Breast epithelium (tissue), 4 donors: ENCODE measurements around the gene CADPS2. TPM values are rescaled to one million over a fixed set of nuclear protein-coding genes. Genes with fewer than 3 reads are reported as not detected.

Experiments used
- DNase-seq, 2 donors: peaks; one replicate each; pipeline ENCODE4 v3.0.0-alpha.2; 2019; ENCODE audit warnings: low spot score in 2 of 2
- H3K27ac ChIP-seq, 2 donors: fragments of 200-600 bp; sonication (generic) in 1 of 2; one replicate each; pipeline ENCODE4 v1.5.1; 2016 to 2019; ENCODE audit warnings: mild to moderate bottlenecking in 1 of 2
- H3K27me3 ChIP-seq, 2 donors: fragments of 200-600 bp; sonication (generic) in 1 of 2; one replicate each; pipeline versions ENCODE4 v1.5.1 to v1.6.0; 2017 to 2019; ENCODE audit warnings: control low read depth in 1 of 2, mild to moderate bottlenecking in 1 of 2
- H3K36me3 ChIP-seq: fragments of 200-600 bp; one replicate; pipeline ENCODE4 v1.5.1; 2019
- H3K4me1 ChIP-seq, 2 donors: fragments of 200-600 bp; sonication (generic); one replicate each; pipeline ENCODE4 v1.5.1; 2016 to 2019; ENCODE audit warnings: control low read depth in 1 of 2
- H3K4me3 ChIP-seq, 3 donors: fragments of 200-600 bp; sonication (generic); 1 replicate in 2 of 3; 2 replicates in 1 of 3; pipeline ENCODE4 v1.5.1; 2016 to 2019; ENCODE audit warnings: mild to moderate bottlenecking in 3 of 3, moderate library complexity in 2 of 3
- H3K9me3 ChIP-seq, 2 donors: fragments of 200-600 bp; sonication (generic) in 1 of 2; one replicate each; pipeline ENCODE4 v1.5.1; 2016 to 2019; ENCODE audit warnings: control low read depth in 1 of 2
- POLR2A ChIP-seq: fragments of 450-650 bp; IDR thresholded peaks from one replicate; pipeline ENCODE4 v1.6.1; 2016; ENCODE audit warnings: antibody characterized with exemption, mild to moderate bottlenecking, moderate library complexity
- POLR2AphosphoS5 ChIP-seq, 3 donors: sonication (generic); formaldehyde crosslinking; IDR thresholded peaks; one replicate each; pipeline ENCODE4 v1.6.1; 2017; ENCODE audit warnings: antibody characterized with exemption in 3 of 3
- intact Hi-C: fragments of 100-400 bp; cut with DNase I; formaldehyde crosslinking; loops from one replicate; pipeline ENCODE4 v1.15.1; 2023; ENCODE audit warnings: low total_unique reads
- total RNA-seq, 3 donors: library from RNA; depleted of rRNA; stranded (reverse); fragments of >200 nt; gene quantifications; one replicate each; pipeline ENCODE4 v1.1.0, GENCODE V29; 2016
- TF ChIP-seq, protein P1 (sequence below), 3 donors: fragments of 450-650 bp; IDR thresholded peaks; one replicate each; pipeline ENCODE4 v1.5.1; 2016 to 2017; ENCODE audit warnings: antibody characterized with exemption in 3 of 3, mild to moderate bottlenecking in 3 of 3, moderate library complexity in 3 of 3

The CADPS2 gene
- total RNA-seq, 3 donors from 2014 or later: 12.3 to 67.5 (median 66.5) TPM

DNA sequence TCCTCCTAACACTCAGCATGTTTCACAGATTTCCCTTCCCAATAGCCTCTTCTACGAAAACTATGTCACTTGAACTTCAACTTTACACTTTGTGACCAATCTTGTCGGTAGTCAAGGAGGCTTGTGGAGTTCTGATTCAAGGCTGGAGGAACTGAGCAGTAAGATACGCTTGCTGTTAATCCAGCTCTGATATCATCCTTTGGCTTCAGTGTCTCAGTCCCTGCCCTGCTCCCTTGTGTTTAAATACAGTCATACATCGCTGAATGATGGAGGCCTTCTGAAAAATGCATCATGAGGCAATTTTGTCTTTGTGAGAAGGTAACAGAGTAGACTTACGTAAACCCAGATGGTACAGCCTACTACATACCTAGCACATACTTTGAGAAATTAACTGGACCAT lies 360.9 kb downstream of the CADPS2 start:
- Histone ChIP-seq H3K4me1 (no peaks in the 10 kb centered on the region), H3K4me3 (no peak overlapping the region), H3K9me3 (no peaks in the 10 kb centered on the region), H3K27ac (no peak overlapping the region), H3K27me3 (no peaks in the 10 kb centered on the region), H3K36me3 (no peaks in the 10 kb centered on the region)
- TF ChIP-seq, protein P1, sequence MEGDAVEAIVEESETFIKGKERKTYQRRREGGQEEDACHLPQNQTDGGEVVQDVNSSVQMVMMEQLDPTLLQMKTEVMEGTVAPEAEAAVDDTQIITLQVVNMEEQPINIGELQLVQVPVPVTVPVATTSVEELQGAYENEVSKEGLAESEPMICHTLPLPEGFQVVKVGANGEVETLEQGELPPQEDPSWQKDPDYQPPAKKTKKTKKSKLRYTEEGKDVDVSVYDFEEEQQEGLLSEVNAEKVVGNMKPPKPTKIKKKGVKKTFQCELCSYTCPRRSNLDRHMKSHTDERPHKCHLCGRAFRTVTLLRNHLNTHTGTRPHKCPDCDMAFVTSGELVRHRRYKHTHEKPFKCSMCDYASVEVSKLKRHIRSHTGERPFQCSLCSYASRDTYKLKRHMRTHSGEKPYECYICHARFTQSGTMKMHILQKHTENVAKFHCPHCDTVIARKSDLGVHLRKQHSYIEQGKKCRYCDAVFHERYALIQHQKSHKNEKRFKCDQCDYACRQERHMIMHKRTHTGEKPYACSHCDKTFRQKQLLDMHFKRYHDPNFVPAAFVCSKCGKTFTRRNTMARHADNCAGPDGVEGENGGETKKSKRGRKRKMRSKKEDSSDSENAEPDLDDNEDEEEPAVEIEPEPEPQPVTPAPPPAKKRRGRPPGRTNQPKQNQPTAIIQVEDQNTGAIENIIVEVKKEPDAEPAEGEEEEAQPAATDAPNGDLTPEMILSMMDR (IDR thresholded peaks at IDR 0.05): no peak
- TF ChIP-seq POLR2A (no peak), POLR2AphosphoS5 (IDR thresholded peaks at IDR 0.05) (no peak)
- DNase-seq: no peak
- intact Hi-C loops: no loop called here

DNA sequence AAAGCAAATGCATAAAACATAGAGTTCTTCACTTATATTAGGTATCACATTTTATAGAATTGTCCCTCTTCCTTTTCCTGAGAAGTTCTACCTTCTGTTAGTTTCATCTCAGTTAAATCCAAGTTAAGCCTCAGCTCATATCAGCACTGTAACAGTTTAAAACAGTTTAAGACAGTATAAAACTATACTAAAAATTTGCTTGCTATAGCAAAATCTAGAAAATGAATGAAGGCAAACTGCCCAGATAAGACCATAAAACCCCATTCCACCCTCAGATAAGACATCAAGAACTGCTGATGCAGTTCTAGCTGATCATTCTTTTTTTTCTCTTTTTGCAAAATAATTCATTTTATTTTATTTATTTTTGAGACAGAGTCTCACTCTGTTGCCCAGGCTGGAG lies 364.5 kb downstream of the CADPS2 start:
- no peak for TF ChIP-seq POLR2A
- TF ChIP-seq POLR2AphosphoS5 (IDR thresholded peaks at IDR 0.05): no peak
- TF ChIP-seq, protein P1 (IDR thresholded peaks at IDR 0.05): no peak
- H3K4me3 ChIP-seq: no peak overlapping the region
- no peaks in the 10 kb centered on the region for H3K4me1 ChIP-seq
- no peaks in the 10 kb centered on the region for H3K36me3 ChIP-seq
- no peaks in the 10 kb centered on the region for H3K27me3 ChIP-seq
- no peak overlapping the region for H3K27ac ChIP-seq
- intact Hi-C loops: no loop called here
- no peak for DNase-seq
- H3K9me3 ChIP-seq: no peaks in the 10 kb centered on the region

DNA sequence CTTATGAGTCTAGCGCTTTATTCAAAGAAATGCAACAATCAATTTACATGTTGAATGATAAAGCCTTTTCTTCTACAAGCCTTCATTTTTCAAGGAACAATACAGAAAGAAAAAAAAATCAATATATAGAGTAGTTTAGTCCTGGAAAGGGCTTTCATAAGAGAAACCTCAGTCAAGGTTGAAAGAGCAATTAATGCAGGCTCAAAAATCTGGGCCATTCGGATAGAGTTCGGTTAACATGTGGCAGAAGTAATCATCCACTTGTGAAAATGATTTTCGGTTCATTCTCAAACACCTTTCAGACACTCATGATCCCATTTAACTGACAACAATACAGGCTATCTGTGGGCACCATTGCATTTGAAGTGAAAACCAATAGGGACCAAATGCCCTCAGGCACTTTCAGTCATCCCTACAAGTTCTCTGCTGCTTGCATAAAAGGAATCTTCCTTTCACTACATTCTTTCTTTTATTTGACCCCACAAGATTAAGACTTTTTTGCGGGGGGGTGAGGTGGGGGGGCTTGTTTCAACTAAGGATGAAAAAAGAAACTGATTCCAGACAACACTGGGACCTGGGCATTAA lies 365.2 kb downstream of the CADPS2 start:
- intact Hi-C loops: no loop called here

DNA sequence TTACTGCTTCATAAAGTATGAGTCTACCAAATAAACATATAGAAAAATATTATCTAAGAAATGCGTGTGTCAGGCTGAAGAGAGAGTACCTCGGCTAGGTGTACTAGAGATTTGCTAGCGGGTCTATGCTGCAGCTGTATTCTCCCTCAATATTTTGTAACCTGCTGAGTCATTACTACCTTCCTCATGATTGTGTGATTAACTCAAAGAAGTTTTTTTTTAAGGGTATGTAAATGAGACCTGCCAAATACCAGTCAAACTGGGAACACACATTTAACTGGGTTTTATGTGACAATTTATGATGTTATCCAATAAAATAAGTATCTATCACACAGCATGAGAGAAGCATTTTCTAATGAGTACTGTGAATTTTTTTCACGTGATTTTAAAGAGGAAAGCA lies 367.8 kb downstream of the CADPS2 start:
- intact Hi-C loops: no loop called here
- no peaks in the 10 kb centered on the region for H3K4me1 ChIP-seq
- TF ChIP-seq POLR2AphosphoS5 (IDR thresholded peaks at IDR 0.05): no peak

More for the DNA sequence above, 365.2 kb downstream of the CADPS2 start:
- H3K4me3 ChIP-seq: no peak overlapping the region
- H3K27ac ChIP-seq: no peak overlapping the region
- H3K36me3 ChIP-seq: no peaks in the 10 kb centered on the region
- no peaks in the 10 kb centered on the region for H3K27me3 ChIP-seq
- H3K4me1 ChIP-seq: no peaks in the 10 kb centered on the region
- no peak for DNase-seq
- no peaks in the 10 kb centered on the region for H3K9me3 ChIP-seq
- no peak for TF ChIP-seq POLR2A
- TF ChIP-seq, protein P1 (IDR thresholded peaks at IDR 0.05): no peak
- no peak for TF ChIP-seq POLR2AphosphoS5 (IDR thresholded peaks at IDR 0.05)

DNA sequence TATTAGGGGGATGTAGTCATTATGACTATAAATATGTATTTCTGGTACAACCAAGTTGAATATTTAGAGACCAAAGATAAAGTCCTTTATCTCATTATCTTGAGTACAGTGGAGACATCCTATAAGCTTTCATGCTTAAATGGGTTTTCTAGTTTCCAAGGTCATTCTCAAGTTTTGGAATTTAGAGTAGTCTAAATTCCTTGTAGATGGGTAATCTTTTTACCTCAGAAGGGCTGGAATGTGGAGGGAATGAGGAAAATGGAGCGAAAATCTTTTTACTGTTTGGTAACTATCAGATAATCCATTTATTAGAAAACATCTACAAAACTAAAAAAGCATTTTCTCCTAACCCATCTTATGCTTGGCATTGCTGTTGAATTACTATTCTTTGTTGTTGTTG lies 368.7 kb downstream of the CADPS2 start:
- Histone ChIP-seq H3K4me3 (no peak overlapping the region), H3K27ac (no peak overlapping the region), H3K27me3 (no peaks in the 10 kb centered on the region), H3K4me1 (no peaks in the 10 kb centered on the region), H3K9me3 (no peaks in the 10 kb centered on the region), H3K36me3 (no peaks in the 10 kb centered on the region)
- no peak for DNase-seq
- intact Hi-C loops: no loop called here
- TF ChIP-seq POLR2A (no peak), POLR2AphosphoS5 (IDR thresholded peaks at IDR 0.05) (no peak)
- TF ChIP-seq, protein P1 (IDR thresholded peaks at IDR 0.05): no peak

More for the DNA sequence above, 367.8 kb downstream of the CADPS2 start:
- Histone ChIP-seq H3K4me3 (no peak overlapping the region), H3K27me3 (no peaks in the 10 kb centered on the region), H3K9me3 (no peaks in the 10 kb centered on the region), H3K27ac (no peak overlapping the region), H3K36me3 (no peaks in the 10 kb centered on the region)
- no peak for DNase-seq

DNA sequence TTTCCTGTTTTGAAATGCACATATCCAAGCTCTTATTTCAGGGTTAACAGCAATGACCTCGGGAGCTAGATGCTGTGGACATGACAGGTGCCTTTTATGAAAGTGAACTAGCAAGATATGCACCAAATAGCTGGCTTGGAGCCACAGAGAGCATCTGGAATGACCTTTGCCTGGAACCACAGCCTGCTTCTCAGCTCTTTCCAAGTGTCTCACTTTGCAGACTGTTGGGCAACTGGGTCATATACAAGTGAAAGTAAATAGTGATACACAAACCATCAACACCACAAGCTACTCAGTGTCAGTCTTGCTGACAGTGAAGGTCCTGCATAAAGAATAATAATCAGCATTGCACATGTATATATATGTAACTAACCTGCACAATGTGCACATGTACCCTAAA lies 370.9 kb downstream of the CADPS2 start:
- no peak for DNase-seq

More for the DNA sequence above, 370.9 kb downstream of the CADPS2 start:
- no peaks in the 10 kb centered on the region for H3K27me3 ChIP-seq
- H3K4me1 ChIP-seq: no peaks in the 10 kb centered on the region
- H3K9me3 ChIP-seq: no peaks in the 10 kb centered on the region
- H3K4me3 ChIP-seq: no peak overlapping the region
- intact Hi-C loops: loop anchor here (2.0 kb wide), 1 partner anchor 37 kb away; no protein-coding TSS in a partner anchor
- no peaks in the 10 kb centered on the region for H3K36me3 ChIP-seq
- no peak for TF ChIP-seq POLR2A
- TF ChIP-seq, protein P1 (IDR thresholded peaks at IDR 0.05): no peak
- TF ChIP-seq POLR2AphosphoS5 (IDR thresholded peaks at IDR 0.05): no peak
- H3K27ac ChIP-seq: no peak overlapping the region
